GM21526 (cell line): ENCODE measurements around the gene ZNHIT6.

Experiments used
- ATAC-seq: cut with Tn5 transposase; IDR thresholded peaks from one replicate; pipeline ENCODE4 v1.9.1; 2021; ENCODE audit warnings: moderate library complexity; ENCODE audit not compliant: unreplicated experiment, low FRiP score

ZNHIT6 gene

GRCh38 chr1:85602571-85602970 lies 105.7 kb downstream of the ZNHIT6 start:
- ATAC-seq: no peak

GRCh38 chr1:85601901-85602300 lies 106.3 kb downstream of the ZNHIT6 start:
- no peak for ATAC-seq

GRCh38 chr1:85599681-85600080 lies 108.6 kb downstream of the ZNHIT6 start:
- ATAC-seq: no peak
